Frontal cortex (tissue), 4 donors: ENCODE results near the gene C12orf43. TPM values are rescaled to one million over a fixed set of nuclear protein-coding genes. Genes with fewer than 3 reads are reported as not detected.

ENCODE experiments used
- DNase-seq, 2 donors: peaks; one replicate each; pipeline ENCODE4 v3.0.0; 2012; ENCODE audit warnings: low spot score in 2 of 2
- FAIRE-seq: peaks from 2 replicates; lab custom pipeline; 2012; peaks lifted over from hg19 to GRCh38; lab: Jason Lieb, UNC
- total RNA-seq: library from RNA; depleted of rRNA; stranded (reverse); fragments of >200 nt; gene quantifications from one replicate; pipeline ENCODE4 v1.2.3, GENCODE V29; 2014
- donor health status: control.
- donor health status: control.
- donor health status: control.

C12orf43 gene
- total RNA-seq, 1 donor from 2014 or later: 12.2 TPM

- DNase-seq (no peak), FAIRE-seq (no peak)
Observed at GRCh38 chr12:120980800-120981368, 35.4 kb downstream of the C12orf43 start.

GRCh38 chr12:120979862-120980696 lies 36.2 kb downstream of the C12orf43 start:
- FAIRE-seq (no peak), DNase-seq (no peak)

GRCh38 chr12:120979220-120979861 lies 36.9 kb downstream of the C12orf43 start:
- FAIRE-seq: no peak
- DNase-seq: no peak

DNA sequence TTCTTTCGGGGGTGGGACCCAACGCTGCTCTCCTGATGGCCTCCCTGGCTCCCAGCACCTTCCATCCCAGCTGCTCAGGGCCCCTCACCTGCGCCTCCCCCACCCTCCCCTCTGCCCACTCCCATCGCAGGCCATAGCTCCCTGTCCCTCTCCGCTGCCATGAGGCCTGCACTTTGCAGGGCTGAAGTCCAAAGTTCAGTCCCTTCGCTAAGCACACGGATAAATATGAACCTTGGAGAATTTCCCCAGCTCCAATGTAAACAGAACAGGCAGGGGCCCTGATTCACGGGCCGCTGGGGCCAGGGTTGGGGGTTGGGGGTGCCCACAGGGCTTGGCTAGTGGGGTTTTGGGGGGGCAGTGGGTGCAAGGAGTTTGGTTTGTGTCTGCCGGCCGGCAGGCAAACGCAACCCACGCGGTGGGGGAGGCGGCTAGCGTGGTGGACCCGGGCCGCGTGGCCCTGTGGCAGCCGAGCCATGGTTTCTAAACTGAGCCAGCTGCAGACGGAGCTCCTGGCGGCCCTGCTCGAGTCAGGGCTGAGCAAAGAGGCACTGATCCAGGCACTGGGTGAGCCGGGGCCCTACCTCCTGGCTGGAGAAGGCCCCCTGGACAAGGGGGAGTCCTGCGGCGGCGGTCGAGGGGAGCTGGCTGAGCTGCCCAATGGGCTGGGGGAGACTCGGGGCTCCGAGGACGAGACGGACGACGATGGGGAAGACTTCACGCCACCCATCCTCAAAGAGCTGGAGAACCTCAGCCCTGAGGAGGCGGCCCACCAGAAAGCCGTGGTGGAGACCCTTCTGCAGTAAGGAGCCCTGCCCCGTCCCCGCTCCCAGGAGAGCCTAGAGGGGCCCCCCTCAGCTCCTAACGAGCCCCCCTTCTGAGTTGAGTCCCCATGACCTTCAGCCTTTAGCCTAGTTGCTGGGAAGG lies 37.7 kb downstream of the C12orf43 start, which contains the start of gene HNF1A:
Gene HNF1A, plus strand, starts transcription at position 248 of the 924 bp plus-strand sequence. Its CDS starts 226 bp downstream, at position 474.
- DNase-seq (no peak), FAIRE-seq (no peak)

GRCh38 chr12:120977531-120978295 lies 38.6 kb downstream of the C12orf43 start:
- FAIRE-seq (no peak), DNase-seq (no peak)

DNA sequence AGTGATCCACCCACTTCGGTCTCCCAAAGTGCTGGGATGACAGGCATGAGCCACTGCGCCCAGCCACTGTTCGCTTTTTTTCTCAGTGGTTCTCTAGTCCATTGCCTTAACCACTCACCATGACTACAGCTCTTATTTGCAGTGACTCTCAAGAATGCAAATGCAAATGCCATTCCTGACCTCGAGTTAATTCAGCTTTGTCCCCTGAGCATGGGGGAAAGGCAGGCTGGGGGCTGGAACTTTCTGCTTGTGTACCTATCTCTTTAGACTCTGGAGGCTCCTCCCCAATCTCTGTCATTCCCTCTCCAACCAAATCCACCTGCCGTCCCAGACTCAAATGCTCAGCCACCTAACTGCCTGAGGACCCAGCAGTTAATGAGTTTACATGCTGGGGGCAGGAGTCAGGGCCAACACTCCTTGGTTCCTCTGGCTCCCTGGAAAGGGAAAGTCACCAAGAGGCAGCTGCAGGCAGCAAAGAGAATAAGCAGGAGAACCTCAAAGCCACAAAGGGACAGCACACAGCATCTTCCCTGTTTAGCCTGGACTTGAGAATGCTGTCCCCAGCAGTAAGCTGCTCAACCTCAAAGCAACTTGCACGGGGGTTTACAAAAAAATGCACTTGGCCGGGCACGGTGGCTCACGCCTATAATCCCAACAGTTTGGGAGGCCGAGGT lies 43.3 kb downstream of the C12orf43 start:
- no peak for DNase-seq
- no peak for FAIRE-seq

- DNase-seq (peak; percentile 58 to 74), FAIRE-seq (no peak)
Observed at GRCh38 chr12:120971299-120972180, 44.7 kb downstream of the C12orf43 start.

DNA sequence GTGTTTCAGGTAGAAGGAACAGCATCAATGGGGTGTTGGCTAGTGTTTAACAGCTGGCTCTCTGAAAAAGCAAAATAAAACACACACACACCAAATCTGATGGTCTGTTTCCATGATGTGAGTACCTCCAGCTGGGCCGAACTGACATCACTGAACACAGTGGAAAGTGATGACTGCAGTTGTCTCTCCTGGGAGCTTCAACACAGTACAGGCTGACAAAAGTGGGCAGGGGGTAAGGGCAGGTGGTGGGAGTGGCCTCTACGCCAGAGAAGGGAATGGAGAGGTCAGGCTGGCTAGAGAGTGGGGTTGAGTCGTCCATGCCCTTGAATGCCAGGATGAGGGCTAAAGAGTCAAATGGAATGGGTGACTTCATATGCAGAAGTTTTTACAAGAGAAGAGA lies 46.0 kb downstream of the C12orf43 start:
- FAIRE-seq (no peak), DNase-seq (no peak)

- FAIRE-seq (no peak), DNase-seq (no peak)
Observed at GRCh38 chr12:120965534-120966091, 50.7 kb downstream of the C12orf43 start.

DNA sequence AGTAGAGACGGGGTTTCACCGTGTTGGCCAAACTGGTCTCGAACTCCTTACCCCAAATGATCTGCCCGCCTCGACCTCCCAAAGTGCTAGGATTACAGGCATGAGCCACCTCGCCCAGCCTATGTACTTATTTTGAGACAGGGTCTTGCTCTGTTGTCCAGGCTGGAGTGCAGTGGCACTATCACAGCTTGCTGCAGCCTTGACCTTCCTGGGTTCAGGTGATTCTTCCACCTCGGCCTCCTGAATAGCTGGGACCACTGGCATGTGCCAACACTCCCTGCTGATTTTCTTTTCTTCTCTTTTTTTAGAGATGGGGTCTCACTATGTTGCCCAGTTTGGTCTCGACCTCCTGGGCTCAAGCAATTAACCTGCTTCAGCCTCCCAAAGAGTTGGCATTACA lies 52.0 kb downstream of the C12orf43 start:
- DNase-seq: no peak
- no peak for FAIRE-seq

- no peak for DNase-seq
- no peak for FAIRE-seq
Observed at GRCh38 chr12:120962532-120963020, 53.7 kb downstream of the C12orf43 start.

- DNase-seq (no peak), FAIRE-seq (no peak)
Observed at GRCh38 chr12:120961604-120962531, 54.4 kb downstream of the C12orf43 start.

DNA sequence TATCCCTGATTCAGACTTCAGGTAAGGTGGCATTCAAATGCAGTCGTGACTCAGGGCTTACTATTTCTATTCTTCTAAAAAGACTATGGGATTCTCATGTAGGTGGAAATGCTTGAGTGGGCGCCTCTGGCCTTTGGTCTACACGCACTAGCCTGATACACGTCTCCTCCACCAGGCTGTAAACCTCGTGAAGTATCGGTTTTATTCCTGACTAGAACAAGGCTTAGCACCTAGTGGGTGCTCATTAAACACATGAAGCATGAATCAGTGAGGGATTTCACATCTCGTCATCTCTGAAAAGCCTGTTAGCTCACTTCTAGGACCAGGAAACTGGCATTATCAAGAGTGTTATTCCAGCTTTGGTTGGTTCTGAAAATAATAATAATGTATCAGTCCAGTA lies 55.6 kb downstream of the C12orf43 start:
- DNase-seq (no peak), FAIRE-seq (no peak)

- FAIRE-seq (no peak), DNase-seq (no peak)
Observed at GRCh38 chr12:120959111-120959878, 57.0 kb downstream of the C12orf43 start.

DNA sequence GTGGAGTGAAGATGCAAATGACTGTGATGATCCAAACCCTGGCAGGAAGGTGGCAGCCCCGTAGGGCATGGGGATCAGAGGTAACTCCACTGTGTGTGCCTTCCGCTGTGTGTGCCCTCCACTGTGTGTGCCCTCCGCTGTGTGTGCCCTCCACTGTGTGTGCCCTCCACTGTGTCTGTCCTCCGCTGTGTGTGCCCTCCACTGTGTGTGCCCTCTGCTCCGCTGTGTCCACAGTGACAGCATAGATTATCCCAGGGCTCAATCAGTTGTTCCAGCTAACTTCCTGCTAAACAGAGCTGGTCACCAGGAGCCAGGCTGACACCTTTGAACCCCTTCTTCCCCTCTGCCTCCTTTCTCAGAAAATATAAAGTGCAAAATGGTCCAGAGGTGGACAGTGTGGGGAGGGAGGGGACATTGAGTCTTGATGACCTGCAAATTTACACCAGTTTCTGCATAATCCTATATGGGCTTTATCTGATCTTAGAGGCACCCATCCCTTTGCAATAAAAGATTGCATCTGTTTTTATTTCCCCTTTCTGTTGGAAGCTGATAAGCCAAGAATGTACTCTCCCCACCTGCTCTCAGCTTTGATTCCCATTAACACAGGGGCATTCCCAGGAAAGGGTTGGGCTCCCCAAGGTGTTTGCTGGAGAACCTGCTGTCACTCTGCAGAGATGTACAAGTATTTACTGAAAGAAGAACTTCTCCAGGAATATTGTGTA lies 59.5 kb downstream of the C12orf43 start:
- FAIRE-seq: no peak
- DNase-seq: no peak
